Fibroblast of the aortic adventitia (primary cell): ENCODE results near the gene GRAMD1B. TPM values are rescaled to one million over a fixed set of nuclear protein-coding genes. Genes with fewer than 3 reads are reported as not detected.

Experiments used
- DNase-seq: peaks from one replicate; pipeline ENCODE4 v3.0.0-alpha.2; 2010; ENCODE audit warnings: low read depth
- H3K4me3 ChIP-seq: 2 replicates; pipeline ENCODE4 v1.5.1; 2011; ENCODE audit warnings: low read depth, mild to moderate bottlenecking, control low read depth, low read length, moderate library complexity
- total RNA-seq: library from RNA; depleted of rRNA; stranded (reverse); fragments of >200 nt; gene quantifications from 2 replicates; pipeline ENCODE4 v1.2.3, GENCODE V29; 2012; ENCODE audit warnings: low replicate concordance
- TF ChIP-seq, protein P1 (sequence below): IDR thresholded peaks from 2 replicates; pipeline ENCODE4 v1.5.1; 2011; ENCODE audit warnings: mild to moderate bottlenecking, low read length, control low read depth, inconsistent platforms; ENCODE audit not compliant: insufficient read depth

GRAMD1B gene
- total RNA-seq, 1 donor = 11.0 TPM

DNA sequence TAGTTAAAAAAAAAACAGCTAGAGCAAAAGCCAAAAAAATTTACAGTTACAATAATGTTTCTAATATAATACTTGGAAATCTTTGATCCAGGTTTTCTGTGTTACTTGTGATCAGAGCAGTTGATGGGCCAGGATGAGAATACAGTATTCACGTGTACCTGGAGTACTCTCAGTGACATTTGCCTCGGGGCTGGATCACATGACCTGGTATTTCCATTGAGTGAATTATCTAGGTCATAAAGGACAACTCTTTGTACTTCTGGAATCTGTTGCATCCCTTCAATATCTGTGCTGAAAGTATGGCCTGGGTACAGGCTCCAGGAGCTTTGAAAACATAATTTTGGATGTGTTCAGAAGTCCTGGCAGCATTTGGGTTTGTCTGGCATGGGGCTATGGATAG, 93.5 kb downstream of the GRAMD1B start:
- TF ChIP-seq, protein P1, sequence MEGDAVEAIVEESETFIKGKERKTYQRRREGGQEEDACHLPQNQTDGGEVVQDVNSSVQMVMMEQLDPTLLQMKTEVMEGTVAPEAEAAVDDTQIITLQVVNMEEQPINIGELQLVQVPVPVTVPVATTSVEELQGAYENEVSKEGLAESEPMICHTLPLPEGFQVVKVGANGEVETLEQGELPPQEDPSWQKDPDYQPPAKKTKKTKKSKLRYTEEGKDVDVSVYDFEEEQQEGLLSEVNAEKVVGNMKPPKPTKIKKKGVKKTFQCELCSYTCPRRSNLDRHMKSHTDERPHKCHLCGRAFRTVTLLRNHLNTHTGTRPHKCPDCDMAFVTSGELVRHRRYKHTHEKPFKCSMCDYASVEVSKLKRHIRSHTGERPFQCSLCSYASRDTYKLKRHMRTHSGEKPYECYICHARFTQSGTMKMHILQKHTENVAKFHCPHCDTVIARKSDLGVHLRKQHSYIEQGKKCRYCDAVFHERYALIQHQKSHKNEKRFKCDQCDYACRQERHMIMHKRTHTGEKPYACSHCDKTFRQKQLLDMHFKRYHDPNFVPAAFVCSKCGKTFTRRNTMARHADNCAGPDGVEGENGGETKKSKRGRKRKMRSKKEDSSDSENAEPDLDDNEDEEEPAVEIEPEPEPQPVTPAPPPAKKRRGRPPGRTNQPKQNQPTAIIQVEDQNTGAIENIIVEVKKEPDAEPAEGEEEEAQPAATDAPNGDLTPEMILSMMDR = no peak
- no peak overlapping the region for H3K4me3 ChIP-seq
- DNase-seq = no peak

GRCh38 chr11:123525097-123525496, 95.0 kb downstream of the GRAMD1B start:
- no peak for DNase-seq
- TF ChIP-seq, protein P1 = no peak

GRCh38 chr11:123525511-123525918, 95.4 kb downstream of the GRAMD1B start:
- no peak for DNase-seq
- peak overlapping the region; percentile 54 for H3K4me3 ChIP-seq
- TF ChIP-seq, protein P1 = no peak

More at GRCh38 chr11:123525097-123525496, 95.0 kb downstream of the GRAMD1B start:
- peak overlapping the region; percentile 54 for H3K4me3 ChIP-seq

- DNase-seq = no peak
- TF ChIP-seq, protein P1 = no peak
- H3K4me3 ChIP-seq = peak overlapping the region; percentile 54
Observed at GRCh38 chr11:123526027-123526805, 96.1 kb downstream of the GRAMD1B start.

GRCh38 chr11:123526918-123527317, 96.8 kb downstream of the GRAMD1B start:
- DNase-seq = no peak
- H3K4me3 ChIP-seq = no peak overlapping the region
- TF ChIP-seq, protein P1 = no peak

DNA sequence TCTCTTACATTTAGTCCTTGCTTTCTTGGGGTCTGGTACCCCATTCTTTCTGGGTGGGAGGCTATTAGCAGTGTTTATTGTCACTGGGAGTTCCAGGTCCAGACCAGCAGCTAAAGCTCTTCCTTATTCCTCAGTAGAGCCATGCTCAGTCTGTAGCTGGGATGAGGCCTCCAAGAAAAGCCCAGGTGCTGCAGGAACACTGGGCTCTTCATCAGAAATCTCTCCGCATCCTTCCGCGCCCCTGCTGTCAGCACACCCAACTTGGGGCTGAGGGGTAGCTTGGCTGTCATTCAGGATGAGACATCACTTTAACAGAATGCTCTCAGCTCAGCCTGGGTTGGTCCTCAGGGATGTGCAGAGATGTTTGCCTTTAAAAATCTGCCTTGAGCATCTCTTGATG, 97.5 kb downstream of the GRAMD1B start:
- DNase-seq = no peak
- TF ChIP-seq, protein P1 = no peak
- H3K4me3 ChIP-seq = no peak overlapping the region
